Endothelial cell of umbilical vein (primary cell): ENCODE measurements around the gene ARHGEF7.

Experiments
- EZH2 ChIP-seq: IDR thresholded peaks from 2 replicates; pipeline ENCODE4 v1.6.1; 2012; ENCODE audit warnings: borderline replicate concordance, low read depth, mild to moderate bottlenecking, moderate library complexity, low read length, inconsistent platforms; ENCODE audit not compliant: severe bottlenecking
- POLR2A ChIP-seq: IDR thresholded peaks from 2 replicates; pipeline ENCODE4 v1.6.1; 2012; ENCODE audit warnings: low read depth, mild to moderate bottlenecking, control low read depth, low read length
- TF ChIP-seq, protein P1 (sequence below), 2 donors: IDR thresholded peaks; 1 replicate in 1 of 2; 2 replicates in 1 of 2; pipeline ENCODE4 v1.5.1; 2011; ENCODE audit warnings: low read length in 2 of 2, mild to moderate bottlenecking in 2 of 2, moderate library complexity in 2 of 2, control low read depth in 1 of 2, inconsistent platforms in 1 of 2, low read depth in 1 of 2; ENCODE audit not compliant: insufficient read depth in 1 of 2; ENCODE audit errors: extremely low read depth in 1 of 2
- TF ChIP-seq, protein P2 (sequence below): IDR thresholded peaks from 2 replicates; pipeline ENCODE4 v1.6.1; 2011; ENCODE audit not compliant: insufficient read depth, insufficient read length

DNA sequence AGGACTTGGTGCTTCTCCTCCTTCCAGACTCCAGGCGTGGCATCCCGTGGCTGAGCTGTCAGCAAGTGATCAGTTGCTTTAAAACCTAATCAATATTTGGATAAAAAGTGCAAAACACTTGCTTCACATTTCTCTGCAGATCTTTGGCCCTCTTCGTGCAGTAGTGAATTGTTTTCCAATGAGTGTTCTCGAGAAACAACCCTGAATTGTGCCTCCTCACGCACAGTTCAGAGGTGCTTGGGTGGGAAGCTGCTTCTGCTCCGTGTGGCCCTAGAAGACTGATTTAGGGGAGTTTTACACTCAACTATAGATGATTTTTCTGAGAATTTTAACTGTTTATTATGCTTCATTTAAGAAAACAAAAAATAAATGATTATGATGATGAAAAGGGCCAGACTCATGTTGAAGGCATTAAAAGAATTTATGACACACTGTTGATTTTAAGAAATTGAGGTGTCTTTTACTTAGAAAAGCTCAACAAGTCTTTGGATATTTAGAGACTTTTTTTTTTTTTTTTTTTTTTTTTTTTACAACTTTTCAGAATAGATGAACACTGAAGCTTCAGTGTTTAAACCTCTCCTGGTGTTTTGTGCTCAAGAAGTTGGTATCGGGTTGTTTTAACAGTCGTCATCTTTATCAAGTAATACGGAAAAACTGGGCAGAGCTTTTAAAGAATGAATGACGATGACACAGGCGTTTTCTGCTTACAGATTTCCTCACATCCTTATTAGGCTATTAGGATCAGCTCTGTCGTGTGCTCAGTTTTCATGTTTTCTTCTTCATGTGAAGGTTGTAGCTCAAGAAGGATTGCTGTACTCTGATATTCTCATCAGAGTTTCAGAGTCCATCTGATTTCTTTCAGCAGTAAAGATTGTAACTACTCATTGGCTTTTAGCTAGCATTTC lies 165.8 kb downstream of the ARHGEF7 start:
- TF ChIP-seq, protein P1, sequence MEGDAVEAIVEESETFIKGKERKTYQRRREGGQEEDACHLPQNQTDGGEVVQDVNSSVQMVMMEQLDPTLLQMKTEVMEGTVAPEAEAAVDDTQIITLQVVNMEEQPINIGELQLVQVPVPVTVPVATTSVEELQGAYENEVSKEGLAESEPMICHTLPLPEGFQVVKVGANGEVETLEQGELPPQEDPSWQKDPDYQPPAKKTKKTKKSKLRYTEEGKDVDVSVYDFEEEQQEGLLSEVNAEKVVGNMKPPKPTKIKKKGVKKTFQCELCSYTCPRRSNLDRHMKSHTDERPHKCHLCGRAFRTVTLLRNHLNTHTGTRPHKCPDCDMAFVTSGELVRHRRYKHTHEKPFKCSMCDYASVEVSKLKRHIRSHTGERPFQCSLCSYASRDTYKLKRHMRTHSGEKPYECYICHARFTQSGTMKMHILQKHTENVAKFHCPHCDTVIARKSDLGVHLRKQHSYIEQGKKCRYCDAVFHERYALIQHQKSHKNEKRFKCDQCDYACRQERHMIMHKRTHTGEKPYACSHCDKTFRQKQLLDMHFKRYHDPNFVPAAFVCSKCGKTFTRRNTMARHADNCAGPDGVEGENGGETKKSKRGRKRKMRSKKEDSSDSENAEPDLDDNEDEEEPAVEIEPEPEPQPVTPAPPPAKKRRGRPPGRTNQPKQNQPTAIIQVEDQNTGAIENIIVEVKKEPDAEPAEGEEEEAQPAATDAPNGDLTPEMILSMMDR (IDR thresholded peaks at IDR 0.05; ENCODE audit: extremely low read depth in 1 of 2, insufficient read depth in 1 of 2, low read depth in 1 of 2, low read length in 2 of 2): no peak
- TF ChIP-seq EZH2: no peak
- no peak for TF ChIP-seq POLR2A
- TF ChIP-seq, protein P2, sequence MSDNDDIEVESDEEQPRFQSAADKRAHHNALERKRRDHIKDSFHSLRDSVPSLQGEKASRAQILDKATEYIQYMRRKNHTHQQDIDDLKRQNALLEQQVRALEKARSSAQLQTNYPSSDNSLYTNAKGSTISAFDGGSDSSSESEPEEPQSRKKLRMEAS: no peak
